H7 (cell line): ENCODE measurements around the gene CRACDL. TPM values are rescaled to one million over a fixed set of nuclear protein-coding genes. Genes with fewer than 3 reads are reported as not detected.

ENCODE experiments used
- DNase-seq: peaks from one replicate; pipeline ENCODE4 v3.0.0; 2012
- H3K27me3 ChIP-seq: 2 replicates; pipeline ENCODE4 v1.6.0; 2011; ENCODE audit warnings: mild to moderate bottlenecking, low read length; ENCODE audit not compliant: control insufficient read depth, insufficient read depth
- H3K36me3 ChIP-seq: replicated peaks from 2 replicates; pipeline ENCODE4 v1.5.1; 2011; ENCODE audit warnings: low read length; ENCODE audit not compliant: control insufficient read depth, insufficient read depth
- H3K4me3 ChIP-seq: 2 replicates; pipeline ENCODE4 v1.5.1; 2011; ENCODE audit warnings: low read depth, mild to moderate bottlenecking, control low read depth, low read length, moderate library complexity; ENCODE audit not compliant: insufficient read depth
- total RNA-seq: library from RNA; depleted of rRNA; stranded (reverse); fragments of >200 nt; shearing (Covaris generic); gene quantifications from 2 replicates; pipeline ENCODE4 v1.2.3, GENCODE V29; 2014

The CRACDL gene
- total RNA-seq, 1 experiment from 2014 or later = 0.24 TPM

- H3K36me3 ChIP-seq = no peaks in the 10 kb centered on the region
- H3K27me3 ChIP-seq = no peaks in the 10 kb centered on the region
- no peak overlapping the region for H3K4me3 ChIP-seq
- no peak for DNase-seq
Observed at GRCh38 chr2:98913916-98914712, 21.9 kb downstream of the CRACDL start.

GRCh38 chr2:98912957-98913915, 22.8 kb downstream of the CRACDL start:
- H3K27me3 ChIP-seq = no peaks in the 10 kb centered on the region

GRCh38 chr2:98912221-98912851, 23.7 kb downstream of the CRACDL start:
- no peak overlapping the region for H3K4me3 ChIP-seq
- DNase-seq = no peak
- H3K27me3 ChIP-seq = no peaks in the 10 kb centered on the region

More at GRCh38 chr2:98912957-98913915, 22.8 kb downstream of the CRACDL start:
- Histone ChIP-seq H3K36me3 (no peaks in the 10 kb centered on the region), H3K4me3 (no peak overlapping the region)
- no peak for DNase-seq

GRCh38 chr2:98911376-98912154, 24.5 kb downstream of the CRACDL start:
- Histone ChIP-seq H3K36me3 (no peaks in the 10 kb centered on the region), H3K27me3 (no peaks in the 10 kb centered on the region), H3K4me3 (no peak overlapping the region)
- DNase-seq = no peak

More at GRCh38 chr2:98912221-98912851, 23.7 kb downstream of the CRACDL start:
- H3K36me3 ChIP-seq = no peaks in the 10 kb centered on the region

GRCh38 chr2:98911126-98911375, 25.0 kb downstream of the CRACDL start:
- Histone ChIP-seq H3K27me3 (no peaks in the 10 kb centered on the region), H3K4me3 (no peak overlapping the region), H3K36me3 (no peaks in the 10 kb centered on the region)
- DNase-seq = no peak

- DNase-seq = no peak
- Histone ChIP-seq H3K36me3 (no peaks in the 10 kb centered on the region), H3K4me3 (no peak overlapping the region), H3K27me3 (no peaks in the 10 kb centered on the region)
Observed at GRCh38 chr2:98910349-98911125, 25.5 kb downstream of the CRACDL start.

GRCh38 chr2:98909317-98910211, 26.5 kb downstream of the CRACDL start:
- Histone ChIP-seq H3K4me3 (no peak overlapping the region), H3K36me3 (no peaks in the 10 kb centered on the region), H3K27me3 (no peaks in the 10 kb centered on the region)
- peak; percentile 87 for DNase-seq

- Histone ChIP-seq H3K27me3 (no peaks in the 10 kb centered on the region), H3K4me3 (no peak overlapping the region), H3K36me3 (no peaks in the 10 kb centered on the region)
- DNase-seq = no peak
Observed at GRCh38 chr2:98908931-98909316, 27.1 kb downstream of the CRACDL start.

- Histone ChIP-seq H3K36me3 (no peaks in the 10 kb centered on the region), H3K27me3 (no peaks in the 10 kb centered on the region; the same call in 1 of the 2 replicates), H3K4me3 (no peak overlapping the region)
- no peak for DNase-seq
Observed at GRCh38 chr2:98907966-98908905, 27.8 kb downstream of the CRACDL start.

GRCh38 chr2:98907385-98907784, 28.6 kb downstream of the CRACDL start:
- no peaks in the 10 kb centered on the region for H3K36me3 ChIP-seq
- H3K27me3 ChIP-seq = no peaks in the 10 kb centered on the region; the same call in 1 of the 2 replicates
- no peak overlapping the region for H3K4me3 ChIP-seq
- no peak for DNase-seq

- no peak for DNase-seq
- H3K4me3 ChIP-seq = no peak overlapping the region
- no peaks in the 10 kb centered on the region for H3K36me3 ChIP-seq
- no peaks in the 10 kb centered on the region; the same call in 1 of the 2 replicates for H3K27me3 ChIP-seq
Observed at GRCh38 chr2:98903767-98904485, 32.1 kb downstream of the CRACDL start.

GRCh38 chr2:98903064-98903355, 33.0 kb downstream of the CRACDL start:
- H3K36me3 ChIP-seq = no peaks in the 10 kb centered on the region
- H3K4me3 ChIP-seq = no peak overlapping the region
- H3K27me3 ChIP-seq = no peaks in the 10 kb centered on the region; the same call in 1 of the 2 replicates
- no peak for DNase-seq
